ENCODE measurements around the gene BTBD18. TPM values are rescaled to one million over a fixed set of nuclear protein-coding genes. Genes with fewer than 3 reads are reported as not detected.

The BTBD18 gene
- total RNA-seq, 4 donors from 2014 or later: not detected

DNA sequence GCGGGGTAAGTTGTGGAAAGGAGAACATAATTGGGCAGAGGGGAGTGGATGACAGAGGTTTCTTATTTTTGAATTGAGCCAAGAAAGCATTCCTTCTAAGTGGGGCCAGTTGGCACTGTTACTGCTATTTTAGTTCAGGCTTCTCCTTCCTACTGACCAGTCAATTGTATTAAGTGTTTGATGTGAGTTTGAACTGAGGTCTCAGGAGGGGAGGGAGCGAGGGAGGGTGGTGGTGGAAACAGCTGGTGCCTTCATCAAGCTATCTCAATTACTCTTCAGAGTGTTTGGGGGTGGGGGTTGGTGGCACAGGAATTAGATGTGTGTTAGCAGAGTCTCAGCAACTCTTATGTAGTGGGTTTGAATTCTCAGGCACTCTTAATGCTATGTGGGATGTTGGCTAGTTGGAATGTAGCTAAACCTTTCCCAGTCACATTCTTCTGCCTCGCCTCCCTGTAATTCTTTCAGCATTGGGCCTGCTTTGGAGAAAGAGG, 24.5 kb upstream of the BTBD18 start:
- no peaks in the 10 kb centered on the region for H3K9me3 ChIP-seq
- in situ Hi-C loops (cut with MboI; ENCODE audit: low pct_ligation_motif_present in 1 of 4, low pct_unique_long_range_greater_than_20kb in 1 of 4, low sequenced_read_pairs in 3 of 4): no loop called here
- intact Hi-C loops (cut with DNase I; ENCODE audit: low total_unique reads): no loop called here
- 58 to 69% methylated on average over 2 to 3 of the region's 3 CpGs for WGBS, 2 donors (ENCODE audit: low coverage in 1 of 2)
- peaks cover 76 to 100% (median 87%) of the 10 kb centered on the region in 4 donors for H3K4me1 ChIP-seq
- no peaks in the 10 kb centered on the region for H3K36me3 ChIP-seq
- no peak for DNase-seq
- H3K4me3 ChIP-seq: no peak overlapping the region
- no peaks in the 10 kb centered on the region for H3K27me3 ChIP-seq
- H3K27ac ChIP-seq: peak overlapping the region; percentile 93 to 95 (median 94)
- TF ChIP-seq POLR2A (IDR thresholded peaks at IDR 0.05) (no peak), POLR2AphosphoS5 (IDR thresholded peaks at IDR 0.05) (no peak), EP300 (IDR thresholded peaks at IDR 0.05; ENCODE audit: low read depth) (no peak)
- TF ChIP-seq, protein P1, sequence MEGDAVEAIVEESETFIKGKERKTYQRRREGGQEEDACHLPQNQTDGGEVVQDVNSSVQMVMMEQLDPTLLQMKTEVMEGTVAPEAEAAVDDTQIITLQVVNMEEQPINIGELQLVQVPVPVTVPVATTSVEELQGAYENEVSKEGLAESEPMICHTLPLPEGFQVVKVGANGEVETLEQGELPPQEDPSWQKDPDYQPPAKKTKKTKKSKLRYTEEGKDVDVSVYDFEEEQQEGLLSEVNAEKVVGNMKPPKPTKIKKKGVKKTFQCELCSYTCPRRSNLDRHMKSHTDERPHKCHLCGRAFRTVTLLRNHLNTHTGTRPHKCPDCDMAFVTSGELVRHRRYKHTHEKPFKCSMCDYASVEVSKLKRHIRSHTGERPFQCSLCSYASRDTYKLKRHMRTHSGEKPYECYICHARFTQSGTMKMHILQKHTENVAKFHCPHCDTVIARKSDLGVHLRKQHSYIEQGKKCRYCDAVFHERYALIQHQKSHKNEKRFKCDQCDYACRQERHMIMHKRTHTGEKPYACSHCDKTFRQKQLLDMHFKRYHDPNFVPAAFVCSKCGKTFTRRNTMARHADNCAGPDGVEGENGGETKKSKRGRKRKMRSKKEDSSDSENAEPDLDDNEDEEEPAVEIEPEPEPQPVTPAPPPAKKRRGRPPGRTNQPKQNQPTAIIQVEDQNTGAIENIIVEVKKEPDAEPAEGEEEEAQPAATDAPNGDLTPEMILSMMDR (IDR thresholded peaks at IDR 0.05): no peak

DNA sequence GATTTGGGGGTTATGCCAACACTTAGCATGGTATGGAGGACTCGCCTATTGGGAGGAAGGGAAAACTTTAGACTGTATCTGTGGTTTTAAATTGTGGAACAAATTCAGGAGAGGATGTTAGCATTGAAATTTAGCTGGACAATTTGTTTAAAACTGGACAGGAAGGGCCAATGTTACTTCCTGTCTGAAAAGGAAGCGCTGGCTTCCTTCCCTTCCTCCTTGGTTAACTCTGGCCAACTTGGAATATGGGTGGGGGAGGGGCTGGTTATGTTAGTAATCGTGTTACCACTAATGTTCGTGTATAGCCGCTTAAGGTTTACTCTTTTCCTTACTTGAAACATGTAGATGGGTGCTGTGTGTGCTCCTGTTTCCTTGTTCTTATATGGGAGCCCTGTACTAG, 23.9 kb upstream of the BTBD18 start:
- no peaks in the 10 kb centered on the region for H3K27me3 ChIP-seq
- H3K9me3 ChIP-seq: no peaks in the 10 kb centered on the region
- intact Hi-C loops (cut with DNase I; ENCODE audit: low total_unique reads): no loop called here
- TF ChIP-seq, protein P1 (IDR thresholded peaks at IDR 0.05): no peak
- TF ChIP-seq EP300 (IDR thresholded peaks at IDR 0.05; ENCODE audit: low read depth) (no peak), POLR2A (IDR thresholded peaks at IDR 0.05) (no peak), POLR2AphosphoS5 (IDR thresholded peaks at IDR 0.05) (no peak)
- H3K4me1 ChIP-seq: peaks cover 75 to 100% (median 86%) of the 10 kb centered on the region in 4 donors
- WGBS, 2 donors (ENCODE audit: low coverage in 1 of 2): 16 to 39% methylated on average over 5 of the region's 5 CpGs
- in situ Hi-C loops (cut with MboI; ENCODE audit: low pct_ligation_motif_present in 1 of 4, low pct_unique_long_range_greater_than_20kb in 1 of 4, low sequenced_read_pairs in 3 of 4): no loop called here
- DNase-seq: no peak
- H3K27ac ChIP-seq: peak overlapping the region; percentile 93 to 95 (median 94)
- H3K4me3 ChIP-seq: peak overlapping the region in 1 of 4 donors; percentile 4
- H3K36me3 ChIP-seq: no peaks in the 10 kb centered on the region

DNA sequence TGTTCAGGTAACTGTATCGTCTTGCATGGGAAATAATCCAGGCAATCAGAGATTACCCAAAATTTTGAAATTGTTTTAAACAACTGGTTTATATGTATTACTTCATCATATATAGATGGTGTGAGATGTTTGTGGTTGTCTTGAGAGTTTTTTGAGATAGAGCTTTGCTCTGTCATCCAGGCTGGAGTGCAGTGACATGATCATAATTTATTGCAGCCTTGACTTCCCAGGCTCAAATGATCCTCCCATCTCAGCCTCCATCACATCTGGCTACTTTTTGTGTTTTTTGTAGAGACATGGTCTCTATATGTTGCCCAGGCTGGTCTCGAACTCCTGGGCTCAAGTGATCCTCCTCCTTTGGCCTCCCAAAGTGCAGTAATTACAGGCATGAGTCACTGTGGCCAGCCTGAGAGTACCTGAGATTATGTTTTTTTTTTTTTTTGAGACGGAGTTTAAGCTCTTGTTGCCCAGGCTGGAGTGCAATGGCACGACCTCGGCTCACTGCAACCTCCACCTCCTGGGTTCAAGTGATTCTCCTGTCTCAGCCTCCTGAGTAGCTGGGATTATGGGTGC, 21.5 kb upstream of the BTBD18 start:
- DNase-seq: no peak
- in situ Hi-C loops (cut with MboI; ENCODE audit: low pct_ligation_motif_present in 1 of 4, low pct_unique_long_range_greater_than_20kb in 1 of 4, low sequenced_read_pairs in 3 of 4) (no loop called here), intact Hi-C loops (cut with DNase I; ENCODE audit: low total_unique reads) (no loop called here)
- WGBS, 2 donors (ENCODE audit: low coverage in 1 of 2): 79 to 88% methylated on average over 1 to 5 of the region's 5 CpGs
- peaks cover 59 to 97% (median 72%) of the 10 kb centered on the region in 4 donors for H3K4me1 ChIP-seq
- no peaks in the 10 kb centered on the region for H3K36me3 ChIP-seq
- TF ChIP-seq POLR2A (IDR thresholded peaks at IDR 0.05) (no peak), EP300 (IDR thresholded peaks at IDR 0.05; ENCODE audit: low read depth) (no peak), POLR2AphosphoS5 (IDR thresholded peaks at IDR 0.05) (no peak)
- TF ChIP-seq, protein P1 (IDR thresholded peaks at IDR 0.05): no peak
- H3K27me3 ChIP-seq: no peaks in the 10 kb centered on the region
- no peaks in the 10 kb centered on the region for H3K9me3 ChIP-seq
- no peak overlapping the region for H3K4me3 ChIP-seq
- H3K27ac ChIP-seq: peak overlapping the region in 3 of 4 donors; percentile 19 to 95 (median 39)

DNA sequence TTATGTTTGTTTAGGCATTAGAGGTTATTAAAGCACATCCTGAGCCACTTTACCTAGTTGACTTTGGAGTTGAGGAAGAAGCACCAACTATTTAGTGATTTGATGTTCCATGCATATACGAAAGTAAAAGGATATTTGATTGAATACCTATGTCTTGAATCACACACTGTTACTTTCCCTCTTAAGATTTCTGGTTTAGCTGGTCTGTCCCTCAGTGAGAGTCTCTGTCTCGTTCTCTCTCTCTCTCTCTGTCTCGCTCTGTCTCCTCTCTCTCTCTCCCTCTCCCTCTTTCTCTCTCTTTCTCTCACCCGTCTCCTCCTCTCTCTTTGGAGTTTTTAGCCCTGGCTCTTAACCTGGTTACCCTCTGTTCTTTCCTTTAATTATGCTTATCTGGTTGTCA, 20.9 kb upstream of the BTBD18 start:
- Histone ChIP-seq H3K36me3 (no peaks in the 10 kb centered on the region), H3K4me3 (no peak overlapping the region), H3K9me3 (no peaks in the 10 kb centered on the region), H3K27ac (peak overlapping the region in 3 of 4 donors; percentile 15 to 39 (median 29)), H3K4me1 (peaks cover 53 to 97% (median 71%) of the 10 kb centered on the region in 4 donors), H3K27me3 (no peaks in the 10 kb centered on the region)
- in situ Hi-C loops (cut with MboI; ENCODE audit: low pct_ligation_motif_present in 1 of 4, low pct_unique_long_range_greater_than_20kb in 1 of 4, low sequenced_read_pairs in 3 of 4) (no loop called here), intact Hi-C loops (cut with DNase I; ENCODE audit: low total_unique reads) (no loop called here)
- no peak for TF ChIP-seq EP300 (IDR thresholded peaks at IDR 0.05; ENCODE audit: low read depth)
- TF ChIP-seq, protein P1 (IDR thresholded peaks at IDR 0.05): no peak
- no peak for TF ChIP-seq POLR2A (IDR thresholded peaks at IDR 0.05)
- TF ChIP-seq POLR2AphosphoS5 (IDR thresholded peaks at IDR 0.05): no peak
- WGBS, 2 donors (ENCODE audit: low coverage in 1 of 2): 43 to 65% methylated on average over 3 to 4 of the region's 4 CpGs
- DNase-seq: no peak

Measured in transverse colon (tissue), 4 donors.